ENCODE data around the gene ATXN7.

ATXN7 gene

DNA sequence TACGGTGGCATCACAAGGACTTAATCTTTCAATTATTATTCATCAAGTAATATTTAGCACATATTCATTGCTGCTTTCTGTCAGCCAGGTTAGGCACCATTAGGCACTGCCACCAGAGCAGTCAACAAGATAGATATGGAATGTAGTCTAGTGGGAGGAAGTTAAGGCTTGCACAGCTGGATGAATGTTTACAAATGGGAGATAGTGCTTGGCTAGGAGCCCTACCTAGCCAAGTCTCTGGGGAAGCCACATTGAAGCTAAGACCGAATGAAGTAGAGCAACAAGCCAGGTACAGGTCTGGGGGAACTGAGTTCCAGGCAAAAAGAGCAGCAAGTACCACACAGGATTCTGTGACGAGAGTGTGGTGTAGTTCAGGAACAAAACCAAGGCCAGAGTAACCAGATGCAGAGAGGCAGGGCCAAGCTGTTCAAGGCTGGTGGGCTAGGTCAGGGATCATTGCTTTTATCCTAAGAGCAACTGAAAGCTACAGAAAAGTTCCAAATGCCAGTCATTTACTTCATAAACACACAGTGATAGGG, 82.0 kb downstream of the ATXN7 start:
- no peak for TF ChIP-seq ZFX (IDR thresholded peaks at IDR 0.05; ENCODE audit: borderline replicate concordance)
- TF ChIP-seq, protein P1, sequence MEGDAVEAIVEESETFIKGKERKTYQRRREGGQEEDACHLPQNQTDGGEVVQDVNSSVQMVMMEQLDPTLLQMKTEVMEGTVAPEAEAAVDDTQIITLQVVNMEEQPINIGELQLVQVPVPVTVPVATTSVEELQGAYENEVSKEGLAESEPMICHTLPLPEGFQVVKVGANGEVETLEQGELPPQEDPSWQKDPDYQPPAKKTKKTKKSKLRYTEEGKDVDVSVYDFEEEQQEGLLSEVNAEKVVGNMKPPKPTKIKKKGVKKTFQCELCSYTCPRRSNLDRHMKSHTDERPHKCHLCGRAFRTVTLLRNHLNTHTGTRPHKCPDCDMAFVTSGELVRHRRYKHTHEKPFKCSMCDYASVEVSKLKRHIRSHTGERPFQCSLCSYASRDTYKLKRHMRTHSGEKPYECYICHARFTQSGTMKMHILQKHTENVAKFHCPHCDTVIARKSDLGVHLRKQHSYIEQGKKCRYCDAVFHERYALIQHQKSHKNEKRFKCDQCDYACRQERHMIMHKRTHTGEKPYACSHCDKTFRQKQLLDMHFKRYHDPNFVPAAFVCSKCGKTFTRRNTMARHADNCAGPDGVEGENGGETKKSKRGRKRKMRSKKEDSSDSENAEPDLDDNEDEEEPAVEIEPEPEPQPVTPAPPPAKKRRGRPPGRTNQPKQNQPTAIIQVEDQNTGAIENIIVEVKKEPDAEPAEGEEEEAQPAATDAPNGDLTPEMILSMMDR (IDR thresholded peaks at IDR 0.05), result no peak
- no peak overlapping the region for H3K27ac ChIP-seq

DNA sequence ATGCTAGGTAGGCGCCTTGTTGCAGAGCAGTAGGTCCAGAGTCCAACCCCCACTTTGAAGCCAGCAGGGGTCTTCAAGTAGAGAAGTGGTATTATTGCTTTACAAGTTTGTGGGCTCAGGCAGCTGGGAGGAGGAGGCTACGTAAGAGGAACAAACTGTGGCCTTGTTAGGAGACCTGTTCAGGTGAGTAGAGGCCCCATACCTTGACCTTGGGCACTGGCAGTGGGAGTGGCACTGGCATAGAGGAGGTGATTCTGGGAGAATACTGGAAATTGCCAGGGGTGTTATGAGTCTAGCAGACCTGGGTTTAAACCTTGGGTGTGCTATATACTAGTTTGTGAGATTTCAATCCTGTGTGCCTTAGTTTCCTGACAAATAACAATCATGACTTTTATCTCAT, 83.1 kb downstream of the ATXN7 start:
- TF ChIP-seq, protein P1 (IDR thresholded peaks at IDR 0.05), result no peak
- no peak for TF ChIP-seq ZFX (IDR thresholded peaks at IDR 0.05; ENCODE audit: borderline replicate concordance)
- no peak overlapping the region for H3K27ac ChIP-seq

DNA sequence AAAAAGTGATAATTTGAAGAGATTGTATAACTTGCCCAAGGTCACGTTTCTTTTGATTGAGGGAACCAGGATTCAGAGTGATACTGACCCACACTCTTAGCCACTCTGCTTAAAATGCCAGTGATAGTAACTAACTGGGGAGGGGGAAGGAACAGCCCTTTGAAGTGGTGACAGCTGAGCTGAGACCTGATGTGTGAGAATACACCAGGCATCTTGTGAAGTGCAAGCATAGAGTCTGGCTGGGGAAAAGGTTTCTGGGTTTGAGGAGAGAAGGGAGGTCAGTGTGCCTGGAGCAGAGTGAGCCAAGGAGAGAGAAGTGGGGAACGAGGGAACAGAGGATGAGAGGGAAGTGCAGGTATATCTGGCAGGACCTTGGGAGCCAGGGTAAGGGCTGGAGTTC, 83.9 kb downstream of the ATXN7 start:
- no peak overlapping the region for H3K27ac ChIP-seq
- TF ChIP-seq, protein P1 (IDR thresholded peaks at IDR 0.05), result no peak
- no peak for TF ChIP-seq ZFX (IDR thresholded peaks at IDR 0.05; ENCODE audit: borderline replicate concordance)

DNA sequence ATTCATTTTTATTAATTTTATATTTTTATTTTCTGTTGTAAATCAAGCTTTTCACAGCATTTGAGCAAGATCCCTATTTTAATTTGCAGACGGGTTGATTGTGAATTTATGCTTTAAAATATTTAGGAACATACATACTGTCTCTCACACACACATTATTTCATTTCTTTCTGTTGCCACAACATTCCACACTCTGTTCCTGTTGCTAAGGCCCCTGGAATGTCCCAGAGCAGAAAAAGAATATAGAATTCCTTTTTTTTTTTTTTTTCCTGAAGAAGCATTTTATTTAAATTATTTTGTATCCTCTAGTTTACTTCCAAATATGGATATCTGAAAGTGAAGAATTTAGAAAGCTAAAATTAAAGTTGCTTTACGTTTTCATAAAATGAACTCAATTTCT, 85.3 kb downstream of the ATXN7 start:
- H3K27ac ChIP-seq, result no peak overlapping the region

DNA sequence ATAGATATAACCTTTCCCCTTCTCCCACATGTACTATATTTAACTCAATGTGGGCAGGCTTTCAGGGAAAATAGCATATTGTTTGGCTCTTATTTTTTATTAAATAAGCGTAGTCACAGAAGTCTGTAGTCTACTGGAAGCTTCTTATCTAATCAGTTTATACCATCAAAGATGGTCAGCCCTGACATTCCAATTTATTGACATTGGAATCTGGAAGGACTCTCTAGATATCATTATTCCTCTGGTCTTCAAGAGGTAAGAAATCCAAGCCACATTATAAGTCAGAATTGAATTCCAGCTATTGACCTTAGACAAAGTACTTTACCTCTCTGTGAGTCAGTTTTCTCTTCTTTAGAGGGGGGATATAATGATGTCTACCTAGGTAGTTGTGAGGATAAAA, 87.0 kb downstream of the ATXN7 start:
- TF ChIP-seq ZFX (IDR thresholded peaks at IDR 0.05; ENCODE audit: borderline replicate concordance), result no peak
- TF ChIP-seq, protein P1 (IDR thresholded peaks at IDR 0.05), result no peak

More for the DNA sequence above, 85.3 kb downstream of the ATXN7 start:
- TF ChIP-seq, protein P1 (IDR thresholded peaks at IDR 0.05), result no peak
- no peak for TF ChIP-seq ZFX (IDR thresholded peaks at IDR 0.05; ENCODE audit: borderline replicate concordance)

DNA sequence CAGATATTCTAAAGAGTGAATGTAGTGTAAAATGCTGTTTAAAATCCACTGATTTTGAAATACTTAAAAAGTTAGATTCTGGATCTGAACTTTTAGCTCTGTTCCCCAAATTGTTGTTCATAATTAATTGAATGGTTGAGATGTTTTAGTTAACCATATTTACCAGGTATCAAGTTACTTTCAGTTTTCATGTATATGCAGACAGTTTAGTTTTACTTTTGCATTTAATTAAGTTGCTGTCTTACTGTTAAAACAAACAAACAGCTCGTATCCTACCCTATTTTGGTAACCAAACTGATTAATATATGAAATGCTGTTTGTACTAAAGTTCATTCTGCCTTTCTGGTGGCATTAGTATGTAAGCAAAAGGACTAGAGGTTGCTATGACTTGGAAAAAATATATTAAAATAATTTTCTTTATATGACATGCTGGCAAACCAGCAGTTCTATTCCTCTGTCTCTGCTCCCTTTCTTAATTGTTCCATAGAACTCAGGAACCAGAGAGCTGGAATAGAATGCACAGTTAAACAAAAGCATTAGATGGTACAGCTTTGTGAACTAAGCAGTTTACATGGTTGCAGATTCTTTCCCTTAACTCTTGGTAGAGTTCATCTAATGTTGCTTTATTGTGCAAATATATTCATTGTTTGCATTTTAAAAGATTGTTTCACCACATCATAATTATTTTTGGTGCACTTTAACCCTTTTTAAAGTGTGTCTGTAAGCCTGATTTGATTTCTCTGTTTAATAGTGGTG, 88.0 kb downstream of the ATXN7 start:
- H3K27ac ChIP-seq, result no peak overlapping the region

More for the DNA sequence above, 87.0 kb downstream of the ATXN7 start:
- H3K27ac ChIP-seq, result no peak overlapping the region

DNA sequence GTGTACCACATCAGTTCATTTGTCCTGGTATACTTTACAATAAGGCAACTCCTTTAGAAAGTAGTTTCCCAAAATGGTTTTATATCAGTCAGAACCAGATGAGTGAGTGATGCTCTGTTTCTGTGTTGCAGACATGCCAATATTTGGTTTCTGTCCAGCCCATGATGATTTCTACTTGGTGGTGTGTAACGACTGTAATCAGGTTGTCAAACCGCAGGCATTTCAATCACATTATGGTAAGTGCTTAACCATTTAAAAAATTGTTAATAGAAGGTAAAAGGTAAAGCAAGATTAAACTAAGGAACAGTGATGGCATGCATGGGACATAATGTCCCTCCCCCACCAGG, 88.6 kb downstream of the ATXN7 start:
- no peak overlapping the region for H3K27ac ChIP-seq
- TF ChIP-seq ZFX (IDR thresholded peaks at IDR 0.05; ENCODE audit: borderline replicate concordance), result no peak
- TF ChIP-seq, protein P1 (IDR thresholded peaks at IDR 0.05), result no peak

More for the DNA sequence above, 88.0 kb downstream of the ATXN7 start:
- TF ChIP-seq ZFX (IDR thresholded peaks at IDR 0.05; ENCODE audit: borderline replicate concordance), result no peak
- TF ChIP-seq, protein P1 (IDR thresholded peaks at IDR 0.05), result no peak

All from 22Rv1 (cell line).